Skin of body (tissue), 2 donors: ENCODE measurements around the gene H19. TPM values are rescaled to one million over a fixed set of nuclear protein-coding genes. Genes with fewer than 3 reads are reported as not detected.

Source experiments
- DNase-seq: peaks from one replicate; lab custom pipeline; 2025; lab: John Stamatoyannopoulos, UW
- total RNA-seq: library from RNA; depleted of rRNA; stranded (reverse); fragments of >200 nt; gene quantifications from one replicate; pipeline ENCODE4 v1.2.3, GENCODE V29; 2014

The H19 gene
- total RNA-seq, 1 donor from 2014 or later, result 7,961 TPM

GRCh38 chr11:1983601-1983961 lies 14.1 kb downstream of the H19 start:
- no peak for DNase-seq

GRCh38 chr11:1982873-1983600 lies 14.6 kb downstream of the H19 start:
- DNase-seq, result no peak

DNA sequence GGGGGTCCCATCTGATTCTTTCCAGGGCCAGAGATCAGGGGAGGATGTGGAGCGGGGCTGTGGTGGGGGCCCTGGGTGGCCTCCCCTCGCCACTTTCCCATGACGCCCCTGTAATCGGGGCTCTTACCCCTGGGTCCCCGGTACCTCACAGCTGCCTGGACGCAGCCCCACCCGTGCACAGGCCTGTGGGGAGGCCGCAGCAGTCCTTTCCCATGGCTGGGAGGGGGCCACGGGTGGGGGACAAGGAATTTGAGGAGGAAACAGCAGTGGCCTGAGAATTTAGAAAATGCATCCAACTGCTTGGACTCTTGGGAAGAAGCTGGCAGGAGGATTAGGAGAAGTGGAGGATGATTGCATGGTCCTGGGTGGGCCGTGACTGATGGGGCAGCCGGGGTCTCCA lies 18.0 kb downstream of the H19 start:
- DNase-seq, result no peak

DNA sequence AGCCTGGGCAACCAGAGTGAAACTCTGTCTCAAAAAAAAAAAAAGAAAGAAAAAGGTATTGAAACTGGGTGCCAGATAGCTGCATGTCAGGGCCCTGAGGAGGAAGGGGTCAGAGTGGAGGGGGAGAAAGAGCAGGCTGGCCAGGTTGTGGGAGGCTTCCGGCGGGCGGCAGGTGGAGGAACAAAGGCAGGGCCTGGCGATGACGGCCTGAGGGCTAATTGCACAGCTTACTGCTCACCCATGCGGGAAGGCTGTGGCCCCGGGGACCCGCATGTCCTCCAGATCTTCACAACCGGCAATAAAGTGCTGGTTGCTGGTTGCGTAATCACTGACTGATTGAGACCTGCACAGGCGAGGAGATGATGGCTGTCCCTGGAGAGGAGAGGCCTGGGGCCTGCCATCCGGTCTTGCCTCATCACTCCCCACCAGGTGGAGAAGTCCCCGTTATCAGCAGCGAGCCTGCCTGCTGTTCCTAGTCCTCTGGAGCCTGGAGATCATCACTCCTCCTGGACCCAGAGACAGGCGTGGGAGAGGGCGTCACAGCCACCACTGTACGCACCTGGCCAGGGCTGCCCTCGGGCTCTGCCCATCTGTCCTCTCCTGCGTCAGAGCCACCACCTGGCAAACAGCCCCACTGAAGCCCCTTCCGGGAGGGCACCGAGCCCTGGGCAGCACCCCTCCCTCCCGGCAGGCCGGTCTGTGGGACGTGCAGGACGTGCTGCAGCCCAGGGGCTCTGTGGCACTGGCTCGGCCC lies 18.7 kb downstream of the H19 start:
- DNase-seq, result no peak

DNA sequence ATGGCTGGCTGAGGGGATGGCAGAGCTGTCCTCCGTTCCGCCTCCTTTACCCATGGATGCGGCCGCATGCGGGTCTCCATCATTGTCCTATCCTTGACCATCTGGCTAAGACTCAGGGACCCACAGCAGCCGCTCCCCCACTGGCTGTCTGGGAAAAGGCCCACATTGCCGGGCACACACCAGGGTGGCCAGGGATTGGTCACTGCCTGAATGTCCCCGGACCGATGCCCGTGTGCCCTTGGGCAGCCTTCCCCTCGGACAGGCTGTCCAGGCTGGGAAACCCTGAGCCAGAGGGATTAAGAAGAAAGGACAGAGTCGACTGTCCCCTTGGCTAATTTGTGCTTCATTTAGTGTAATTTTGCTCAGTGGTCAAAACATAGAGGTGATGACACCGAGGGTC lies 22.5 kb downstream of the H19 start:
- DNase-seq, result no peak

- DNase-seq, result no peak
Observed at GRCh38 chr11:1970956-1971355, 26.7 kb downstream of the H19 start.

DNA sequence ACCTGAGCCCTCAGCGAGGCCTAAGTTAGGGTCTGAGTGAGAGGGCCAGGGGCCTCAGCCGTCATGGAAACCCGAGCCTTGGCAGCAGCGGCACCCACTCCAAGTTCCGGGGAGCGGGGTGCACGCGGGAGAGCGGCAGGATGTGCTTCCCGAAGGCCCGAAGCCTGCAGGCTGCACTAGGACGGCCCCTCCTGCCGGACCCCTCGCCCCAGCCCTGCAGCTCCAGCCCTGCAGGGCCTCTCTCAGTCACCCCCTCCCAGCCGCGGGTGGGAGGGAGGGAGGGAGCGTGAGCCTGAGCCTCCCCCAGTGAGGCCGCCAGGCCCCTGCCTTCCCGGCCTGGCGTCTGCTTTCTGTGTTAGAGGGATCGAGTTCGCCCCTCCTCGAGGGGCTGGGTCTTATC lies 27.9 kb downstream of the H19 start:
- DNase-seq, result no peak

- no peak for DNase-seq
Observed at GRCh38 chr11:1969035-1969434, 28.6 kb downstream of the H19 start.

GRCh38 chr11:1968454-1969002 lies 29.1 kb downstream of the H19 start:
- DNase-seq, result no peak

- DNase-seq, result no peak
Observed at GRCh38 chr11:1967641-1968225, 29.9 kb downstream of the H19 start.

DNA sequence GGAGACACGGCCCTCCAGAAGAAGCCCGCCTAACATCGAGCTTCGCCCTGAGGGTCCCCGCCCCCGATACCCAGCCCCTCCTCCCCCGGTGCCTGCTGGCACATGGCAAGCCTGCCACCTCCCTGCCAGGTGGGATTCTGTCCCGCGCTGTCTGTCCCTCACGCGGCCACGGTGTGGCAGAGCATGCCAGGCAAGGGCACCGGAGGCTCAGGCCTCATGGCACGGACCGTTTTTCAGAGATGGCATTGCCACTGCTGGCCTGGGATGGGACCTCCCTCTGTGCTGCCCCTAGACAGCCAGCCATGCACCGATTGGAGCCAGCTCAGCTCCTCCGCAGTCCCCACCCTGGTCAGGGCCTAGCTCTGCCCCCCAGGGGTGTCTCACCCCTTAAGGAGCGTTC lies 31.1 kb downstream of the H19 start:
- DNase-seq, result no peak

DNA sequence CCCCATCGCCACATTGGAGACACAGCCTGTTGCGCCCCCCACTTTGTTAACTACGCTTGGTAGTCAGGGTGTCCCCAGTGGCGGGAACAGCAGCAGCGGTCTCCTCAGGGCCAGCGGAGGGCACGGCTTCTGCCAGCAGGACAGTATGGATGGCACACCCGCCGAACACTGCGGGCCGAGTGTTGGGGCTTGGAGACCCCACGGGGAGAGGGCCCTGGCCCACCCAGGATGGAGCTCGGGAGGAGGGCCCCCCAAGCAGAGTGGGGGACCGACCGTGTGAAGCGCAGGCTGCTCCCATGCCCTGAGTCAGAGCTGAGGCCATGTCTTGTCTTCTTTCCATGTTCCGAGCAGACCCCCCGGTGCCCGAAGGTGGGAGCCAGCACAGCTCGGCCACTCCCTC lies 32.7 kb downstream of the H19 start:
- DNase-seq, result no peak

- no peak for DNase-seq
Observed at GRCh38 chr11:1964348-1964747, 33.3 kb downstream of the H19 start.

GRCh38 chr11:1963864-1964263 lies 33.8 kb downstream of the H19 start:
- DNase-seq, result no peak

- no peak for DNase-seq
Observed at GRCh38 chr11:1959786-1960185, 37.9 kb downstream of the H19 start.

GRCh38 chr11:1958367-1958766 lies 39.3 kb downstream of the H19 start:
- DNase-seq, result no peak

DNA sequence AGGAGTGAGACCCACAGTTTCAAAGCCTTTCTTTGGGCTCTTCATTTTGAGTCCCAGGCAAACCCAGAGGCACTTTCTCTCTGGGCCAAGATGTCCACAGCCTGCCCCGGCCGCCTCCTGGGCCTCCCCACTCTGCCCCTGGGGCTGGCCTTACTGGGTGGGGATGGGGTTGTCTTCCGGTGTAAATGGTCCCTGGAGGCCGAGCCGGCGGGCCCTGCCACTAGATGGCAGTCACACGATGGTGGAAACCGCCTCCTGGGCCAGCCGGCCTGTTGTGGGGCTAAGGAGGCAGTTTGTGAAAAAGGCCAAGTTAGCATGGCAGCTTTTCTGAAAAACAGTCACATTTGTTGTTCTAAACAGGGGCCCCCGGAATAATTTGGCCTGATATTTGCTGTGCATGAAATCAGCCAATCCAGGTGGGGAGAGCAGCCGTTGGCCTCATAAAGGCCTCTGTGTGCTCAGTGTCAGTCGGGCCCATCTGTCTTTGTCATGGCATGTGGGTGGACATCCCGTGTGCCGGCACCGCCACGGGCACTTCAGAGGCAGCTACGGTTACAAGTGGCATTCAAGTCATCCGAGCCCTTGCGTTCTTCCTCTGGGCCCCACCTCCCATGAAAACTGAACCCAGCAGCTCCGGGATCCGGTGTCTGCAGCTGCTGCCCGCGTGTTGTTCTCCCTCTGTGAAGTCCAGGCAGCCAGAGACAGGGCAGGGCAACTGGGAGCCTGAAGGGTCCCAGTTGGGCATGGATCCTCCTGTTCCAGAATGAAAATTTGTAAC lies 44.0 kb downstream of the H19 start:
- DNase-seq, result no peak

DNA sequence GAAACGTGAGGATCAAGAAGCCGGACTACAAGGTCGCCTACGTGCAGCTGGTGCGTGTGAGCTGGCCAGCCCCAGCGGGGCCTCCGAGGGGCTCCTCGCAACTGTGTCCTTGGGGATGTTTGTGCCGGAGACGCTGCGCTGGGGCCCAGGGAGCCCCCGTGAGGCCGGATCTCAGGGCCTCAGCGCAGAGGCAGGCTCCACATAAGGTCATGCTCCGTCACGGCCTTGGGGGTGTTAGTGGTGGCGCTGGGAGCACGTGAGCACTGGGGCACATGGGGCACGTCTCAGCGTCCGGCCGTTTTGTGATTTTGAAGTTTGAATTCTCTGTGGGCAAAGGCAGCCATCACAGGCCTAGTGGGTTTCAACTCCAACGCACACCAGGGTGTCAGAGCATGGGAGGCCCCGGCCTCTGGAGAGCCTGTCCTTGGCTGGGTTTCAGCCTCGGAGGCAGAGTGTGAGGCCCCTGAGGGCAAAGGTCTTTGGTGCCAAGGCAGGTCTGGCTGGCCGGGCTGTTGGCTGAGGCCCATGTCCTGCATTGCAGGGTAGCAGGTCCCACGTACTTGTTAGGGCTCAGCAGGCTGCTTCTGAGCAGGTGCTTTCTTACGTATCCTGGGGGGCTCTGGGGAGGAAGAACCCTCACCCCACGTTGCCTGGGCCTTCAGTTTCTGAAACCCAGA lies 44.7 kb downstream of the H19 start:
- no peak for DNase-seq

DNA sequence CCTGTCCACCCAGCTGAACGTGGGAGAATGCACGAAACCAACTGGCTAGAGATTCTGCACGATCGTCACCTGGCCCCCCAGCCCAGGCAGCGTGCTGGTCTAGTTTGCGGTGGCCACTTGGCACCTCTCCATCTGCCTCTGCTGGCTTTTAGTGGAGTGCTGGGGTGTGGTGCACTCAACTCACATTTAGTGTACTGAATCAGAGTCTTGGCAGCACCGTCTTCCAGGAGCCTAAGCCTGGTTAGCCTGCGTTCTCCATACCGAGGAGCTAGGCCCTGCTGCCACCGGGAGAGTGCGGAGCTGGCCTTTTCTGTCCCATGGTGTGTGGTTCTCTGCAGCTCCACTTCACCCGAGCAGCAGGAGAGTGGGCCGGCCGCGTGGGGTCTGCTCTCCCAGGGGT lies 47.7 kb downstream of the H19 start:
- no peak for DNase-seq

GRCh38 chr11:1949302-1949701 lies 48.3 kb downstream of the H19 start:
- no peak for DNase-seq

- no peak for DNase-seq
Observed at GRCh38 chr11:1948389-1948788, 49.3 kb downstream of the H19 start.
